Pulmonary artery endothelial cell (primary cell): ENCODE measurements around the gene LSM4. TPM values are rescaled to one million over a fixed set of nuclear protein-coding genes. Genes with fewer than 3 reads are reported as not detected.
A peak's percentile ranks its signal among the peaks of the same experiment; 100 is the strongest.
"Not testable (repeated sequence)": the region's sequence is repeated elsewhere in the genome, so short reads cannot be mapped to it uniquely, and the experiment has no call there.

Source experiments
- DNase-seq: peaks from one replicate; pipeline ENCODE4 v3.0.0-alpha.2; 2011; ENCODE audit warnings: low read depth, low spot score
- total RNA-seq: library from RNA; depleted of rRNA; stranded (reverse); fragments of >200 nt; gene quantifications from 2 replicates; pipeline ENCODE4 v1.2.3, GENCODE V29; 2014

Gene LSM4
- total RNA-seq, 1 donor from 2014 or later = 172 TPM

- DNase-seq = no peak
Observed at GRCh38 chr19:18340990-18341868, 18.4 kb upstream of the LSM4 start.

- DNase-seq = no peak
Observed at GRCh38 chr19:18340190-18340989, 17.5 kb upstream of the LSM4 start, which contains the start of gene PGPEP1. Gene PGPEP1, plus strand, starts transcription at chr19:18340598. Its CDS starts 84 bp downstream, at chr19:18340682.

- DNase-seq = no peak
Observed at GRCh38 chr19:18339723-18340122, 16.8 kb upstream of the LSM4 start.

GRCh38 chr19:18338541-18338940 lies 15.7 kb upstream of the LSM4 start:
- no peak for DNase-seq

GRCh38 chr19:18336121-18336520 lies 13.2 kb upstream of the LSM4 start:
- no peak for DNase-seq

- DNase-seq = no peak
Observed at GRCh38 chr19:18333680-18334079, 10.8 kb upstream of the LSM4 start.

- DNase-seq = no peak
Observed at GRCh38 chr19:18332917-18333530, 10.1 kb upstream of the LSM4 start.

- no peak for DNase-seq
Observed at GRCh38 chr19:18330868-18331267, 8.0 kb upstream of the LSM4 start.

- no peak for DNase-seq
Observed at GRCh38 chr19:18329035-18329376, 6.1 kb upstream of the LSM4 start.

- peak; percentile 87 for DNase-seq
Observed at GRCh38 chr19:18328340-18329034, 5.6 kb upstream of the LSM4 start.

- DNase-seq = no peak
Observed at GRCh38 chr19:18326772-18327171, 3.9 kb upstream of the LSM4 start.

GRCh38 chr19:18324373-18324731 lies 1.5 kb upstream of the LSM4 start:
- DNase-seq = not testable (repeated sequence)

GRCh38 chr19:18322318-18322758 lies 538 bp downstream of the LSM4 start:
- no peak for DNase-seq

- no peak for DNase-seq
Observed at GRCh38 chr19:18321734-18322102, 1.2 kb downstream of the LSM4 start.

- DNase-seq = no peak
Observed at GRCh38 chr19:18320865-18321733, 1.8 kb downstream of the LSM4 start.

- DNase-seq = no peak
Observed at GRCh38 chr19:18319591-18320135, 3.2 kb downstream of the LSM4 start.

- peak; percentile 40 for DNase-seq
Observed at GRCh38 chr19:18317961-18318800, 4.7 kb downstream of the LSM4 start.

GRCh38 chr19:18313398-18313797 lies 9.5 kb downstream of the LSM4 start:
- DNase-seq = no peak

GRCh38 chr19:18312092-18312534 lies 10.8 kb downstream of the LSM4 start:
- DNase-seq = no peak
